SK-MEL-5 (cell line): ENCODE data around the gene PRLR. TPM values are rescaled to one million over a fixed set of nuclear protein-coding genes. Genes with fewer than 3 reads are reported as not detected.
"Not testable (repeated sequence)": the region's sequence is repeated elsewhere in the genome, so short reads cannot be mapped to it uniquely, and the experiment has no call there.

ENCODE experiments used
- DNase-seq: peaks from one replicate; pipeline ENCODE4 v3.0.0-alpha.2; 2016; ENCODE audit warnings: low read depth, low spot score
- in situ Hi-C: cut with HindIII; loops from 2 replicates; pipeline ENCODE4 v1.10.0; 2016; ENCODE audit warnings: low sequenced_read_pairs, high pct_unique_total_duplicates, low pct_unique_long_range_greater_than_20kb
- polyA plus RNA-seq, 2 experiments: library from polyadenylated mRNA; depleted of rRNA; stranded (reverse); fragments of >200 nt; gene quantifications; 2 replicates each; pipeline ENCODE4 v1.2.3, GENCODE V29; 2015
- total RNA-seq: library from RNA; depleted of rRNA; stranded (reverse); fragments of >200 nt; shearing (Covaris generic); gene quantifications from 2 replicates; pipeline ENCODE4 v1.2.3, GENCODE V29; 2014; rRNA removed

Gene PRLR
- total RNA-seq: 21.4 and 22.2 TPM in 2 replicates
- polyA plus RNA-seq (2015; cell fraction: cytosol; rRNA removed): 4.4 and 8.8 TPM in 2 replicates
- polyA plus RNA-seq (2015; cell fraction: nucleus; rRNA removed): 7.2 and 13.2 TPM in 2 replicates

DNA sequence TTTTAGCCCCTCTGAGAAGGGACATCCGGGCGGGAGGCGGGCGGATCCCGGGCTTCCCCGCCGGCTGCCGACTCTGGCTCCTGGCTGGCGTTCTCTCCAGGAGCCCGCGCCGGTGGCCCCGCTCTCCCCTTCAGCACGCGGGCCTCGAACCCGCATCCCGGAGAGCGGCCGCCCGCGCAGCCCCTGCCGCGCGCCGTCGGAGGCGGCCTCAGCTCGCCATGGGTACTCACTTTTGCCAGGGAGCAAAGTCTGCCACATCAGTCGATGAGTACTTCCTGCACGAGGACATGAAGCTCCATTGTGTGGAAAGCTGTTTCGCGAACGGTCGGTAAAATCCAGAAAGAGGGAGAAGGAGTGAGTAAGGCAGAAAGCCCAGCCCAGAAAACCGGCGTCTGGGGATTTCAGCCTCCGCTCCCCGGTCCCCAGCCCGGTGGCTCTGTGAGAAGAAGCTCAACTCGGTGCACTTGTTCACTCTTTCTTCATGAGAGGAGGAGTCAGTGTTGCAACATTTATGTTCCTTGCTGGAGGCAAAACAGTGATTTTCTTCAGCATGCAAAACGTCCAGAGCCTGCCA is at the start of gene PRLR:
TSS of gene PRLR (minus strand) at position 450 of the 574 bp plus-strand sequence. CDS start 140,867 bp downstream, outside the sequence.
- peak; percentile 66 for DNase-seq
- in situ Hi-C loops: no loop called here

DNA sequence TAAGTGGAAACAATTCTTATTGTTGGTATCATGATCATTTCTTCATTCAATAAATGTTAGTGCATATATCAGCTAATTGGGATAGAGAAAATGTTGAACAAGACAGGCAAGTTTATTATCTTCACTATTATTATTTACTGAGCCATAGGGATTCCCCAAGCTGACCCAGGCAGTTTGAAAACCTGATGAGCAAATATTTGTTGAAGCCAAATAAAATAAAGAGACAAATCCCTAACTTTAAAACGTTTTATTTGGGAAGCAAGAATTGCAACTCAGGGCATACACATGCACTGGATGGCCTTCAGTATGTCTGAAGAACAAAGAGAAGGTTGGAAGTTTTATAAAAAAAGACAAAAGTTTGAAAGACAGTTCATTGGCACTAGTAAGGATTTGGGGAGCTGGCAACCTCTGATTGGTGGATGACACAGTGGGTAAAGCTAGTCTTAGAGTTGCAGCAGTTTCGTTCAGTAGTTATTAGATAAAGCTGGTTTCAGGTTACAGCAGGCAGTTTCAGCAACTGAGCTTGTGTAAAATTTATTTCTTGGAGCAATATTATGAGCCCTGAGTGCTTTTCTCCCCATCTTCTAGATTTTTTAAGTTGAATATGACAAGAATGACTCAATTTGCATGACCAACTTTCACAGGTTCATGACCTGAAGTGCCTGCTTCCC is 44.7 kb upstream of the PRLR start:
- DNase-seq: no peak
- in situ Hi-C loops: no loop called here

DNA sequence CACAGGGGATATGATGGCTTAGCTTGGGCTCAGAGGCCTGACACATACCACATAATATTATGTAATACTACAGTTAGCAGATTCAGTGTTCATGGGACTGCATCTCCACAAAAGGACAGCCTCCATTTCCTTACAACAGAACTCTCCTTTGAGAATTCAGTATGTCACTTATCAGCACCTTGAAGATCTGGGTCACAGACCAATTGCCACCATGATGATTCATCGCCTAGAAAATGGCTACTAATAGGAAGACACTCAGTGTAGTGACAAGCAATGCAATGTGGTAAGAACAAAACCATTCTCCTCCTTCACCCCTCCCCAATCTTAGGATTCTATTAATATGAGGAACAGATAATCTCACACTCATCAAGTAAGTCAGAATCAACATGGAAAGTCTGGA is 38.7 kb upstream of the PRLR start:
- no peak for DNase-seq
- in situ Hi-C loops: no loop called here

DNA sequence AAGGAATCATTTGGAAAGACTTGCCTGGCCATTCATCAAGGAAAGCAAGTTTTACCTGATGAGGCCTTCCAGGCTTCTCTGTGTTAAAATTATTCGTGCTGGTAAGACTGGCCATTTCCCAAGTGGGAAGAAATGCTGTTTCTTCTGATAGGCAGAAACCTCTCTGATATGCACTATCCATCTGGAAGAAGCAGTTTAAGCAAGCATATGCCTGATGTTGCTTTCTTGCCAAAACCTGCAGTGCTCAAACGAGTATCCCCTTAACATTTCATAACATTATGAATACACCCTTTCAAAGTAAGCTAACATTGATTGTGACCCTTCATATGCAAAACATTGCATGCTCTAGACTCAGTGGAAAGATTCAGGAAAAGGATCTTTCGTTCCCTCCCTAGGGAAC is 36.0 kb upstream of the PRLR start:
- in situ Hi-C loops: no loop called here
- DNase-seq: no peak

DNA sequence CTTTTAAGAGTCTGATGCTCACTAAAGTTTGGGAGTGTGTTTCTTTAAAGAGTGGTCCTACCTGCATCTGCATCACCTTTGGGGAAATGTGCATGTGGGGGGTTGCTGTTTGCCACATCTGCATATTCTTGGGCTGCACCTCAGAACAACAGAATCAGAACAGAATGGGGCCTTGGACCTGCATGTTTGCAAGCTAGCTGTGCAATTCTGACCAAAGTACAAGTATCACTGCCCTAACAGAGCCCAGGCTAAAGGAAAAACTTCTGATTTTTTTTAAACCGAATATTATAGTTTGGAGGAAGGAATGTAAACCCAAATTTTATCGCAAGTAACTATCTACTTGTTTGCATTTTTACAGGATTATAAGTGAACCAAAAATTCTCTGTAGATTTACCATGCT is 34.2 kb upstream of the PRLR start:
- in situ Hi-C loops: no loop called here
- no peak for DNase-seq

DNA sequence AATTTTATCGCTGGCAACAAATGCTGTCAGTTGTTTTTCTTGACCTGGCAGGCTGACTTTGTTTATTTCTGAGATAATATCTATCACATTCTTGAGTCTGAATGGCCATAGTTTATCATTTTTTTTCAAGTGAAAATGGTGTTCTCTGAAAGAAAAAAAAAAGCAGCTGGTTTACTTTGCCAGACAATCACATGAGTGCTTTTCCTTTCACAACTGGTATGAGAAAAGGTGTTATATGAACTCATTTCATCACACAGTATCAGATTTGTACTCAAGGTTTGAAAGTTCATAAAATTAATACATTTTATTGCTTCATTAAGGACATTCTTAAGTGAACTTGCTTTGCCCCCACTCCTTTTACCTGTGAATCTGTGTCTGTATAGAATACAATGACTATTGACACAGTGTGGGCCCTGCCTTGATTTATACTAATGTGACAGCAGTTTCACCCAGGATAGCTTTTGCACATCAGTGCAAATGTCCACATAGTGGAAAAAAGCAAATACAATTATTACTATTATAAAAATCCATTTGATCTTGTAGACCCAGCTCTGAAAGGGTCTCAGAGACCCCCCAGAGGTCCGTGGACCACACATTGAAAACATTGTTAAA is 33.1 kb upstream of the PRLR start:
- DNase-seq: no peak
- in situ Hi-C loops: no loop called here

DNA sequence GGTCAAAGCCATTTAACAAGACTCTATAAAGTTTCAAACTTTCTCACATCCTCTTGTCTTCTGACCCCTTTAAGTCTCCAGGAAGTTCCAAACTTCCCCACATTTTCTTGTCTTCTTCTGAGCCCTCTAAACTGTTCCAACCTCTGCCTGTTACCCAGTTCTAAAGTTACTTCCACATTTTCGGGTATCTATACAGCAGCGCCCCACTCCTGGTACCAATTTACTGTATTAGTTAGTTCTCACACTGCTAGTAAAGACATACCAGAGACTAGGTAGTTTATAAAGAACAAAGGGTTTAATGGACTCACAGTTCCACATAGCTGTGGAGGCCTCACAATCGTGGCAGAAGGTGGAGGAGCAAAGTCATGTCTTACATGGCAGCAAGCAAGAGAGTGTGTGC is 23.3 kb upstream of the PRLR start:
- no peak for DNase-seq
- in situ Hi-C loops: no loop called here

DNA sequence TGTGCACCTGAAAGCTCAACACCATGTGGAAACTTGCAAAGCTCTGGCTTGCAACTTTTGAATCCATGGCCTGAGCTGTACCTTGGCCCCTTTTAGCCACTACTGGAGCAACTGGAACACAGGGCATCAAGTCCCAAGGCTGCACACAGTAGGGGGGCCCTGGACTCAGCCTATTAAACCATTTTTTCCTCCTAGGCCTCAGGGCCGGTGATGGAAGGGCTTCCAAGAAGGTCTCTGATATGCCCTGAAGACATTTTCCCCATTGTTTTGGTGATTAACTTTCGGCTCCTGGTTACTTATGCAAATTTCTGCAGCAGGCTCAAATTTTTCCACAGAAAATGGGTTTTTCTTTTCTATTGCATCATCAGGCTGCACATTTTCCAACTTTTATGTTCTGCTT is 22.7 kb upstream of the PRLR start:
- no peak for DNase-seq
- in situ Hi-C loops: no loop called here

DNA sequence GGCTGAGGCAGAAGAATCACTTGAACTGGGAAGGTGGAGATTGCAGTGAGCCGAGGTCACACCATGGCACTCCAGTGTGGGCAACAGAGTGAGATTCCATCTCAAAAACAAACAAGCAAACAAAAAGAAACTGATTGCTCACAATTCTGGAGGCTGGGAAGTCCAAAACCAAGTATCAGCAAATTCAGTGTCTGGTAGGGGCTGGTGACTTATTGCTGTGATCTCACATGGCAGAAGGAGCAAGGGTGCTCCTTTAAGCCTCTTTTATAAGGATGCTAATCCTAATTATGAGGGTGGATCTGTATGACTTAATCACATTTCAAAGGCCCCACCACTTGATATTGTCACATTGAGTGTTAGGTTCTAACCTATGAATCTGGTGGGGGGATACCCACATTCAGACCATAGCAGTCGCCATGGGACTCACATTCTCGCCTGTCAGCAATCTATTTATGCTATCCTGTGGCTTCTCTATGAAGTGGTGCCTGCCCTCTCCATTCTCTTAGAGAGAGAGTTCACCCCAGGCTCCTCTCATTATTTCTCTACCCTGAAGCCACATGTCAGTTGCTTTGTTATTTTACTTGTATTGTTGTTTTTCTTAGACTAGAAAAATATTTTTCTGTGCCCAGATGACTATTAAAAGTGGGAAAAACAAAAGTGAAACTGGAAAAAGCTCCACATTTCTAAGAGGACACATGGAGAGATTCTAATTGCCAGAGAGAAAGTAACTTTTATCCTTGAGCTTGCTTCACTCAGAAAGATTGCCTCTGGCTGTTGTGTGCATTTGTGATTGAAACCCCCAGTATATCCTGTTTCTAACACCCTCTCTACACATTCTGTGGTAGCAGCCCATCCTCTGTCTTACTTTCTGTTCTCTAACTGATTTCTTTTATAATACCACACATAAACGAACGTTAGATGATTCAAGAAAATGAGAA is 18.8 kb upstream of the PRLR start:
- in situ Hi-C loops: no loop called here
- DNase-seq: peak; percentile 58

DNA sequence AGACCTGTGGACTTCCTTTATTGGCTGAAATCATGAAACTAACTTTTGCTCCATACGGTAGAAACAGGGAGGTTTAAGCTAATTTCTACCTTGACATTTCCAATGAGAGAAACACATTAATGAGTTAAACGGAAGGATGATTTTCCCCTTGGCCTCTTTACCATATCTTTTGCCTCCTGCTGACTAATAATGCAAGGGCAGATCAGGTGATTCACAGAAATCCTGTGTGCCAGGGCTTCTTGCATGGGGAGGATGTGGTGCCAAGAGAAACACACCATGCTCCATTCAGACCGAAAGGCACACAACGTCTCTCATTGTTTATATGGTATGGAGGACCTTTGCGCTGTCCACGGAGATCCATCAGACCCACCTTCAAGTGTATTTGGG is 17.4 kb upstream of the PRLR start:
- peak; percentile 99 for DNase-seq
- in situ Hi-C loops: no loop called here

DNA sequence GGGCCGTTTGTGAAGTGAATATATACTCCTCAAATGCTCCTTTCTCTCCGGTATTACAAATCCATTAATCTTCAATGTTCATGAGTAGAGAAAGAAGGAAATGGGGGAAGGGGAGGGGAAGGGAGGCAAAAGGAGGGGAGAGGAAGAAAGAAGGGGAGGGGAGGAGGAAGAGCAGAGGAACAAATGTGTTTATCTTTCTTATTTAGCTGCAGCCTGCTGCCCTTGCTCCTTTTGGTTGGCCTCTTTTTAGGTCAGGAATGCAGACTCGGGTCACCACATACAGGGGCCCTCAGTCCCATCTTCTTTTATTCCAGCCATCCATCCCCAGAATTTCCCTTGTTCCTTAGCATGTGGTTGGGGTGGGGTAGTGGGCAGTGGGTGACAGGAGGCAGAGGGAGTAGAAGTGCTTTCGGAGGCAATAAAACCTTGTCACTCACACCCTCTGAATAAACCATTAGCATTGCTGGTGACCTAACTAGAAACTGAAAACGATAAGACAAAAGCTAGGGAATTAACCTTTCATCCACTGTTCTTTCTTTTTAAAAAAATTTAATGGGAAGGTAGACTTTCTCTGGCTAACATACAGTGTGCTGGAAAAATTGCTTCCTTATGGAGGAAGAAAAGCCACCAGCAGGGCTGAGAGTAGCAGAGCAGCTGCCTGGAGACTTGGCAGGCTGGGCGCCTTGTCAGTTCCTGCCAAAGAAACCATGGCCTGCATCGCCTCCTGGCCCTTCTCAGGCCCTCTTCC is 16.8 kb upstream of the PRLR start:
- in situ Hi-C loops: no loop called here
- DNase-seq: no peak

DNA sequence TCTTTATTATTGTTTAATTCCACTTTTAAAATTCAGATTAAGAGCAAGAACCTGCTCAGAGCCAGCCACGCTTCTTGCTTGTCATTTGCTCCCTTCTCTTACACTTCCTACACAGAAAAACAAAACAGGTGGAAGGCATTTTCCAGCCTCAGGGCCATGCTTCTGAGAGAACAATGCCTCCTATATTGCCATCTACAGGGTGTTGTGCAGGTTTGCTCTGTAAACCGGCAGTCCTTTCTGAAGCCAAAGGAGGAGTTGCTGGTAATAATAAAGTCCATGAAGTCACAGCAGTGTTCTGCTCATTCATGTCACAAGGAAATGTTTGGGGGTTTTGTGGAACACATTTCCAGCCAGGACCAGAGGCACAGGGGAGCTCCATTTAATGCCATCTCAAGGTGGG is 16.1 kb upstream of the PRLR start:
- in situ Hi-C loops: no loop called here
- DNase-seq: peak; percentile 67

DNA sequence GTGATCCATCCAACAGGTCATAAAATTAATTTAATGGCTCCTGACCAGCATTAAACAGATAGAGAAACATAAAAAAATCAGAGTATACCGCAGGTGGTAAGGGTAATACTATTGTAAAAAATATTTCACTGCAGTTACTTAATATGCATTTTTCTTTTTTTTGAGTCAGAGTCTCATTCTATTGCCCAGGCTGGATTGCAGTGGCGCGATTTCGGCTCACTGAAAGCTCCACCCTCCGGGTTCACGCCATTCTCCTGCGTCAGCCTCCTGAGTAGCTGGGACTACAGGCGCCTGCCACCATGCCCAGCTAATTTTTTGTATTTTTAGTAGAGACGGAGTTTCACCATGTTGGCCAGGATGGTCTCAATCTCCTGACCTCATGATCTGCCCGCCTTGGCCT is 15.1 kb upstream of the PRLR start:
- DNase-seq, in situ Hi-C loops: not testable (repeated sequence)

DNA sequence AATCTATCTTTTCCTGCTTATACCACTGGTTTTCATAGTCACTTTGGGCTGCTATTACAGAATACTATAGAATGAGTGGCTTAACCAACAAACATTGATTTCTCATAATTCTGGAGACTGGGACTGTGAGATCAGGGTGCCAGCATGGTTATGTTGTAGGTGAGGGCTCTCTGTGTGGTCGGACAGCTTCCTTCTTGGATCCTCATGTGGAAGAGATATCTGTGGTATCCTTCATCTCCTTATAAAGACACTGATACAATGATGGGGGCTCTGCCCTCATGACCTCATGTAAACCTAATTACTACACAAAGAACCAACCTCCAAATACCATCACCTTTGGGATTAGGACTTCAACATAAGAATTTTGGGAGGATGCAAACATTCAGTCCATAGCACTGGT is 13.9 kb upstream of the PRLR start:
- in situ Hi-C loops: no loop called here
- DNase-seq: no peak

DNA sequence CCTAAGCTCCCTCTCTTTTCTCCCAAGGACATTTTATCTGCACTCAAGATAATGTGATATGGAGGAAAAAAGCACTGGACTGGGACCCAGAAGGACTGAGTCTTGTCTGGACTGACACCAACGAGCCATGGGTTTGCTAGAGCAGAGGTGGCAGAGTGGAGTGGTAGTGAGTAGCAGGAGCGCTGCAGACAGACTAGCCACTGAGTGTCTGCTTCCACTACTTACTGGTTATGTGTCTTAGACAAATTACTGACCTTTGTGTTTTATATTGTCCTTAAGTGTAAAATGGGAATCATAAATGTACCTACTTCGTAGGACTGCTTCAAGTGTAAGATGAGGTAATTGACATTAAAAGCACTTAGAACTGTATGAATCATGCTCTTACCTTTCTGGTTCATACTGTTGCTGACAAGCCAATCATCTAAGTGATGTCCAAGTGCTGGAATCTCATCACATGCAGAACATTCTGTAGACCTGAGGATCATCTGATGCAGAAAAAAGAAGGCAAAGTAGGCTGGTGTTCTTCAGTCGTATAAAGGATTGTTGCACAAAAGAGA is 12.5 kb upstream of the PRLR start:
- in situ Hi-C loops: no loop called here
- no peak for DNase-seq

DNA sequence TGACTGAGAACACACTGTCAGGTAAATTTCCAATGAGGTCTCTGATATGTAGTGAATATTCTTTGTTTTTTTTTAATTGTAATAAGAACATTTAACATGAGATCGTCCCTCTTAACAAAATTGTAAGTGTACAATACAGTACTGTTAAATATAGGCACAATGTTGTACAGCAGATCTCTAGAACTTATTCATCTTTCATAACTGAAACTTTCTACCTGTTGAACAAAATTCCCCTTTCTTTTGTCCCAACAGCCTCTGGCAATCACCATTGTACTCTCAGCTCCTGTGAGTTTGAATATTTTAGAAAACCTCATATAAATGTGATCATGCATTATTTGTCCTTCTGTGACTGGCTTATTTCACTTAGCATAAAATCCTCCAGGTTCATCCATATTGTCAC is 10.6 kb upstream of the PRLR start:
- in situ Hi-C loops: no loop called here
- no peak for DNase-seq

DNA sequence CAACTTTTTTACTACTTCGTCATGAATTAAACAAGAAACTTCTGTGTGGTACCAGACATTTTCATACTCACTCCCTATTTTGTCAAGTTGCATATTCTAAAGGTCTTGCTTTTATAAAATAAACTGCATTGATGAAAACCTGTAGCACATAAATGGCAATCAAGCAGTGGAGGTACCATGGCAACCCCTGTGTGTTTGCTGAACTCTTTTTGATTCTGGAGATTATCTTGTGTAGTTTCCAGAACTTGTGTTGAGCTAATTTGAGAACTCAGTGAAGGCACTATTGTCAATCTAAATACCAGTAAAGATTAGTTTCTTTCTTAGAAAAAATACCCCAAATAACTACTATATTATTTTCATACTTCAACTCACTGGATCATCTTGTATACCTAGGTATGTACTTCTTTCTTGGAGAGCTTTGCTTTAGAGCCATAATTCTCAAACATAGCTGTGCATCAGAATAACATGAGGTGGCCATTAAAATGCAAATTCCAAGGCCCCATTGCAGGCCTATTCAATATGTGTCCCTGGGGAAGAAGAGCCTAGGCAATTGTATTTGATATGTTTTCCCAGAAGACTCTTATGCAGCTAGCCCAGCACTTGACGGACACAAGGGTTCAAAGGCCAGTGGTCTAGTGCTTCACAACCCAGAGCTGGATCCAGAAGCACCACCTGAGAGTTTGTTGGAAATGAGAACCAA is 9.8 kb upstream of the PRLR start:
- in situ Hi-C loops: no loop called here
- no peak for DNase-seq
